Choroid plexus epithelial cell (primary cell): Measurements from ENCODE around the gene ALG6.
A peak's percentile ranks its signal among the peaks of the same experiment; 100 is the strongest.
"Not testable (repeated sequence)": the region's sequence is repeated elsewhere in the genome, so short reads cannot be mapped to it uniquely, and the experiment has no call there.

Source experiments
- DNase-seq: peaks from one replicate; pipeline ENCODE4 v3.0.0-alpha.2; 2010; ENCODE audit warnings: low read depth
- H3K4me3 ChIP-seq: 2 replicates; pipeline ENCODE4 v1.5.1; 2011; ENCODE audit warnings: low read depth, mild to moderate bottlenecking, control low read depth, low read length, moderate library complexity
- CTCF ChIP-seq: conservative IDR thresholded peaks from 2 replicates; pipeline ENCODE4 v1.5.1; 2011; ENCODE audit warnings: low read depth, mild to moderate bottlenecking, control low read depth, inconsistent platforms, low read length, moderate library complexity

The ALG6 gene

GRCh38 chr1:63458750-63459149 is 91.3 kb downstream of the ALG6 start:
- TF ChIP-seq CTCF = no peak
- no peak for DNase-seq
- H3K4me3 ChIP-seq = no peak overlapping the region

DNA sequence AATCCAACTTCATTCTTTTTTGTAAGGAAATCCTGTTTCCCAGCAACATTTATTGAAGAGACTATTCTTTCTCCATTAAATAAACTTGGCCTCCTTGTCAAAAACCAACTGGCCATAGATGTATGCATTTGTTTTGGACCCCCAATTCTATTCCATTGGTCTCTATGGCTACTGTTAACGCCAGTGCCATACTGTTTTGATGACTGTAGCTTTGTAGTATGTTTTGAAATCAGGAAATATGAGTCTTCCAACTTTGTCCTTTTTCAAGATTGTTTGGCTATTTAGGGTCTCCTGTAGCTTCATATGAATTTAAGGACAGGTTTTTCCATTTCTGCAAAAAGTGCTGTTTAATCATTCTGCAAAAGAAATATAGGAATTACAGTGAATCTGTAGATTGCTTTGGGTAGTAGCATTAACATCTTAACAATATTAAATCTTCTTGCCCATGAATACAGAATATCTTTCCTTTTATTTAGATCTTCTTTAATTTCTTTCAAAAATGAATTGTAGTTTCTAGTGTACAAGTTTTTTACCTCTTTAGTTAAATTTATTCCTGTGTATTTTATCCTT is 94.3 kb downstream of the ALG6 start:
- no peak for TF ChIP-seq CTCF
- DNase-seq = no peak
- H3K4me3 ChIP-seq = no peak overlapping the region

- H3K4me3 ChIP-seq = no peak overlapping the region
- peak; percentile 76 for DNase-seq
- no peak for TF ChIP-seq CTCF
Measured at GRCh38 chr1:63463248-63463647, 95.8 kb downstream of the ALG6 start.

GRCh38 chr1:63466181-63466580 is 98.8 kb downstream of the ALG6 start:
- TF ChIP-seq CTCF = no peak
- no peak overlapping the region for H3K4me3 ChIP-seq
- DNase-seq = no peak

DNA sequence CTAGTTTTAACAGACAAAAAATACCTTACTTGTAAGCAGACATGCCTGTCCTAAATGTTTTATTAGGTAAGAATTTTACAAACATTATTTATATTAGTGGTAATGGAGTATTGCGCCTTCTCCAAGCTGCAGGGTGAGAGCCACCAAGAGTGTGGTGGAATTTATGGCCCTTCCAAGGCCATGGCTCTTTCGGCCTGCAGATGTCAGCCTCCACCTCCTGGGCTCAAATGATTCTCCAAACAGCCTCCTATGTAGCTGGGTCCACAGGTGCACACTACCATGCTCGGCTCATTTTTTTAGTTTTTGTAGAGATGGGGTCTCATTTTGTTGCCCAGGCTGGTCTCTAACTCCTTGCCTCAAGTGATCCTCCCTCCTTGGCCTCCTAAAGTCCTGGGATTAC is 99.3 kb downstream of the ALG6 start:
- TF ChIP-seq CTCF = peak; percentile 18
- no peak for DNase-seq
- H3K4me3 ChIP-seq = no peak overlapping the region

DNA sequence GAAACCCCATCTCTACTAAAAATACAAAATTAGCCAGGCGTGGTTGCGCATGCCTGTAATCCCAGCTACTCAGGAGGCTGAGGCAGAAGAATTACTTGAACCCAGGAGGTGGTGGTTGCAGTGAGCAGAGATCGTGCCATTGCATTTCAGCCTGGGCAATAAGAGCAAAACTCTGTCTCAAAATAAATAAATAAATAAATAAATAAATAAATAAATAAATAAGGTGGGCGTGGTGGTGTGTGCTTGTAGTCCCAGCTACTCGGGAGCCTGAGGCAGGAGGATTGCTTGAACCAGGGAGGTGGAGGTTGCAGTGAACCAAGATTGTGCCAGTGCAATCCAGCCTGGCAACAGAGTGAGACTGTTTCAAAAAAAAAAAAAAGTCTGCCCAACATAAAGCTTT is 101.3 kb downstream of the ALG6 start:
- H3K4me3 ChIP-seq = not testable (repeated sequence)

DNA sequence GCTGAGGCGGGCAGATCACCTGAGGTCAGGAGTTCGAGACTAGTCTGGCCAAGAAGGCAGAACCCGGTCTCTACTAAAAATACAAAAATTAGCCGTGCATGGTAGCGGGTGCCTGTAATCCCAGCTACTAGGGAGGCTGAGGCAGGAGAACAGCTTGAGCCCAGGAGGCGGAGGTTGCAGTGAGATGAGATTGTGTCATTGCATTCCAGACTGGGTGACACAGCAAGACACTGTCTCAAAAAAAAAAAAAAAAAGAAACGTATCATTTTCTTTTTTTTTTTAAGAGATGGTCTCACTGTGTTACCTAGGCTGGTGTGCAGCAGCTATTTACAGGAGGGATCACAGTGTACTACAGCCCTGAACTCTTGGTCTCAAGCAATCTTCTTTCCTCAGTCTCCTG is 108.3 kb downstream of the ALG6 start:
- H3K4me3 ChIP-seq = no peak overlapping the region
- peak; percentile 5 for DNase-seq
- no peak for TF ChIP-seq CTCF

More for the DNA sequence above, 101.3 kb downstream of the ALG6 start:
- not testable (repeated sequence) for DNase-seq
